OCI-LY7 (cell line): ENCODE data around the gene ARHGAP30.

Experiments
- EZH2phosphoT487 ChIP-seq: fragments of 200-600 bp; sonication (generic); IDR thresholded peaks from 2 replicates; pipeline ENCODE4 v1.6.1; 2018; ENCODE audit warnings: low read depth, borderline replicate concordance, mild to moderate bottlenecking, mixed run types, antibody characterized with exemption, low read length, moderate library complexity, mixed read lengths
- TF ChIP-seq, protein P1 (sequence below): fragments of 200-600 bp; sonication (generic); conservative IDR thresholded peaks from 2 replicates; pipeline ENCODE4 v1.5.1; 2014; ENCODE audit warnings: mild to moderate bottlenecking, antibody characterized with exemption, low read length, moderate library complexity, mixed read lengths

DNA sequence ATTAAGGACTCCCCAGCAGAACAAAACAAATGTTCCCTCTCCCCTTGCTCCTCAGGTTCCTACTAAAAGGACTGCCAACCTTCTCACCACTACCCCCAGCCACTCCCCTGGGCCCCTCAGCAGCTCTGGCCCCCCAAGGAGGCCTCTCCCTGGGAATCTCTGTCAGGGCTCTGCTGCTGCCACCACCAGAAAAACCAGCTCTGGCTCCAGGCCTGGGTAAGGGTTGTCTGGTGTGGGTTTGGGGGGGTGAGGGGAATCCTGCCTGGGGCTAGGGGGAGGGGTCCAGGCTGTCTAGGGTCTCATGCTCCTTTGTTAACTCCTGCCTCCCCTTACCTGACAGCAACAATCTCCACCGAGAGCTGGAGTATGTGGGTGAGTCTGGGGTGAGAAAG lies 14.9 kb upstream of the ARHGAP30 start:
- TF ChIP-seq, protein P1, sequence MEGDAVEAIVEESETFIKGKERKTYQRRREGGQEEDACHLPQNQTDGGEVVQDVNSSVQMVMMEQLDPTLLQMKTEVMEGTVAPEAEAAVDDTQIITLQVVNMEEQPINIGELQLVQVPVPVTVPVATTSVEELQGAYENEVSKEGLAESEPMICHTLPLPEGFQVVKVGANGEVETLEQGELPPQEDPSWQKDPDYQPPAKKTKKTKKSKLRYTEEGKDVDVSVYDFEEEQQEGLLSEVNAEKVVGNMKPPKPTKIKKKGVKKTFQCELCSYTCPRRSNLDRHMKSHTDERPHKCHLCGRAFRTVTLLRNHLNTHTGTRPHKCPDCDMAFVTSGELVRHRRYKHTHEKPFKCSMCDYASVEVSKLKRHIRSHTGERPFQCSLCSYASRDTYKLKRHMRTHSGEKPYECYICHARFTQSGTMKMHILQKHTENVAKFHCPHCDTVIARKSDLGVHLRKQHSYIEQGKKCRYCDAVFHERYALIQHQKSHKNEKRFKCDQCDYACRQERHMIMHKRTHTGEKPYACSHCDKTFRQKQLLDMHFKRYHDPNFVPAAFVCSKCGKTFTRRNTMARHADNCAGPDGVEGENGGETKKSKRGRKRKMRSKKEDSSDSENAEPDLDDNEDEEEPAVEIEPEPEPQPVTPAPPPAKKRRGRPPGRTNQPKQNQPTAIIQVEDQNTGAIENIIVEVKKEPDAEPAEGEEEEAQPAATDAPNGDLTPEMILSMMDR = no peak
- TF ChIP-seq EZH2phosphoT487 = no peak
